Suprapubic skin (tissue), 4 donors: ENCODE results near the gene ALDOC. TPM values are rescaled to one million over a fixed set of nuclear protein-coding genes. Genes with fewer than 3 reads are reported as not detected.

Experiments
- DNase-seq, 2 donors: peaks; one replicate each; pipeline ENCODE4 v3.0.0-alpha.2; 2019; ENCODE audit warnings: low spot score in 2 of 2
- H3K27ac ChIP-seq: fragments of 200-600 bp; sonication (generic); one replicate; pipeline ENCODE4 v1.5.1; 2019
- H3K27me3 ChIP-seq: fragments of 200-600 bp; sonication (generic); one replicate; pipeline ENCODE4 v1.5.1; 2019
- H3K36me3 ChIP-seq: fragments of 200-600 bp; sonication (generic); one replicate; pipeline ENCODE4 v1.5.1; 2019
- H3K4me1 ChIP-seq: fragments of 200-600 bp; sonication (generic); one replicate; pipeline ENCODE4 v1.5.1; 2019
- H3K4me3 ChIP-seq: fragments of 200-600 bp; sonication (generic); one replicate; pipeline ENCODE4 v1.5.1; 2019; ENCODE audit warnings: mild to moderate bottlenecking
- H3K9me3 ChIP-seq: fragments of 200-600 bp; sonication (generic); one replicate; pipeline ENCODE4 v1.5.1; 2019
- CTCF ChIP-seq, 2 donors: fragments of 200-600 bp in 1 of 2; fragments of 450-650 bp in 1 of 2; sonication (generic) in 1 of 2; IDR thresholded peaks; one replicate each; pipeline ENCODE4 v1.5.1; 2016 to 2019; ENCODE audit warnings: antibody characterized with exemption in 2 of 2, mild to moderate bottlenecking in 1 of 2, moderate library complexity in 1 of 2
- EP300 ChIP-seq: sonication (generic); formaldehyde crosslinking; IDR thresholded peaks from one replicate; pipeline ENCODE4 v1.6.1; 2017; ENCODE audit warnings: antibody characterized with exemption
- POLR2A ChIP-seq, 2 donors: fragments of 450-650 bp; IDR thresholded peaks; one replicate each; pipeline ENCODE4 v1.6.1; 2017; ENCODE audit warnings: antibody characterized with exemption in 2 of 2, mild to moderate bottlenecking in 2 of 2, moderate library complexity in 2 of 2
- POLR2AphosphoS5 ChIP-seq, 3 donors: sonication (generic); formaldehyde crosslinking; IDR thresholded peaks; one replicate each; pipeline ENCODE4 v1.6.1; 2017; ENCODE audit warnings: antibody characterized with exemption in 3 of 3
- WGBS: methylation state at CpG from one replicate; pipeline ENCODE4 v1.1.5; 2018; 5-methylcytosine and 5-hydroxymethylcytosine counted together
- total RNA-seq, 4 donors: library from RNA; depleted of rRNA; stranded (reverse); fragments of >200 nt; gene quantifications; one replicate each; pipeline ENCODE4 v1.1.0, GENCODE V29; 2016

The ALDOC gene
- total RNA-seq, 4 donors from 2014 or later: 33.0 to 103 (median 62.6) TPM

GRCh38 chr17:28575126-28575795, 1.4 kb downstream of the ALDOC start:
- no peak for DNase-seq
- H3K27ac ChIP-seq: no peak overlapping the region
- 90% methylated on average over 14 of the region's 14 CpGs for WGBS
- no peaks in the 10 kb centered on the region for H3K9me3 ChIP-seq
- no peak overlapping the region for H3K4me3 ChIP-seq
- peaks cover 13% of the 10 kb centered on the region for H3K36me3 ChIP-seq
- no peaks in the 10 kb centered on the region for H3K27me3 ChIP-seq
- peaks cover 23% of the 10 kb centered on the region for H3K4me1 ChIP-seq
- TF ChIP-seq POLR2A (IDR thresholded peaks at IDR 0.05) (no peak), CTCF (IDR thresholded peaks at IDR 0.05) (no peak), EP300 (no peak), POLR2AphosphoS5 (IDR thresholded peaks at IDR 0.05) (no peak)

GRCh38 chr17:28574526-28574925, 2.2 kb downstream of the ALDOC start:
- Histone ChIP-seq H3K9me3 (no peaks in the 10 kb centered on the region), H3K4me3 (no peak overlapping the region), H3K4me1 (peaks cover 31% of the 10 kb centered on the region), H3K27me3 (no peaks in the 10 kb centered on the region), H3K36me3 (peaks cover 10% of the 10 kb centered on the region), H3K27ac (no peak overlapping the region)
- DNase-seq: no peak
- TF ChIP-seq POLR2A (IDR thresholded peaks at IDR 0.05): no peak
- TF ChIP-seq EP300: no peak
- no peak for TF ChIP-seq POLR2AphosphoS5 (IDR thresholded peaks at IDR 0.05)
- TF ChIP-seq CTCF (IDR thresholded peaks at IDR 0.05): no peak
- 88% methylated on average over 7 of the region's 7 CpGs for WGBS

GRCh38 chr17:28573966-28574480, 2.7 kb downstream of the ALDOC start:
- WGBS: 95% methylated on average over 5 of the region's 6 CpGs
- Histone ChIP-seq H3K27me3 (no peaks in the 10 kb centered on the region), H3K4me1 (peaks cover 32% of the 10 kb centered on the region), H3K36me3 (peaks cover 5% of the 10 kb centered on the region), H3K4me3 (no peak overlapping the region), H3K9me3 (no peaks in the 10 kb centered on the region), H3K27ac (no peak overlapping the region)
- TF ChIP-seq EP300 (no peak), POLR2A (IDR thresholded peaks at IDR 0.05) (no peak), POLR2AphosphoS5 (IDR thresholded peaks at IDR 0.05) (no peak), CTCF (IDR thresholded peaks at IDR 0.05) (no peak)
- DNase-seq: no peak

- no peaks in the 10 kb centered on the region for H3K27me3 ChIP-seq
- 100% methylated on average over 3 of the region's 9 CpGs for WGBS
- H3K4me1 ChIP-seq: peaks cover 32% of the 10 kb centered on the region
- no peak for DNase-seq
- H3K27ac ChIP-seq: no peak overlapping the region
- TF ChIP-seq EP300 (no peak), POLR2AphosphoS5 (IDR thresholded peaks at IDR 0.05) (no peak), POLR2A (IDR thresholded peaks at IDR 0.05) (no peak), CTCF (IDR thresholded peaks at IDR 0.05) (no peak)
- H3K9me3 ChIP-seq: no peaks in the 10 kb centered on the region
- H3K36me3 ChIP-seq: no peaks in the 10 kb centered on the region
- H3K4me3 ChIP-seq: no peak overlapping the region
Measured at GRCh38 chr17:28573521-28573920, 3.2 kb downstream of the ALDOC start.

- no peak for DNase-seq
- H3K4me1 ChIP-seq: peaks cover 32% of the 10 kb centered on the region
- no peak overlapping the region for H3K4me3 ChIP-seq
- H3K27me3 ChIP-seq: no peaks in the 10 kb centered on the region
- H3K27ac ChIP-seq: no peak overlapping the region
- TF ChIP-seq POLR2A (IDR thresholded peaks at IDR 0.05): no peak
- TF ChIP-seq CTCF (IDR thresholded peaks at IDR 0.05): no peak
- TF ChIP-seq EP300: no peak
- no peak for TF ChIP-seq POLR2AphosphoS5 (IDR thresholded peaks at IDR 0.05)
- no peaks in the 10 kb centered on the region for H3K36me3 ChIP-seq
- no peaks in the 10 kb centered on the region for H3K9me3 ChIP-seq
Measured at GRCh38 chr17:28573040-28573380, 3.7 kb downstream of the ALDOC start.
